ENCODE results near the gene NKAPL. TPM values are rescaled to one million over a fixed set of nuclear protein-coding genes. Genes with fewer than 3 reads are reported as not detected.

Gene NKAPL
- polyA plus RNA-seq, 1 donor (not counting 4 experiments of a cell fraction or from before 2014, with no cell fraction given), result 0.35 TPM

- H3K79me2 ChIP-seq (ENCODE audit: control insufficient read depth, insufficient read depth, low read length), result no peaks in the 10 kb centered on the region
- H3K27me3 ChIP-seq (ENCODE audit: control insufficient read depth, extremely low read depth, insufficient read depth, low read length), result no peaks in the 10 kb centered on the region
- no peaks in the 10 kb centered on the region for H3K36me3 ChIP-seq (ENCODE audit: control insufficient read depth in 2 of 2, extremely low read depth in 1 of 2, insufficient read depth in 2 of 2, low read length in 2 of 2)
- no peak overlapping the region for H3K4me3 ChIP-seq (ENCODE audit: control insufficient read depth in 2 of 3, extremely low read depth in 1 of 3, insufficient read depth in 2 of 3, low read depth in 1 of 3, low read length in 3 of 3)
- H3K9me1 ChIP-seq (ENCODE audit: control insufficient read depth, extremely low read depth, insufficient read depth, low read length), result no peaks in the 10 kb centered on the region
- peaks cover 8% of the 10 kb centered on the region for H3K4me1 ChIP-seq (ENCODE audit: control insufficient read depth, extremely low read depth, insufficient read depth, low read length)
- no peak overlapping the region for H3K27ac ChIP-seq (ENCODE audit: control insufficient read depth, insufficient read depth, low read length)
- dilution Hi-C loops (cut with MboI; ENCODE audit: extremely low pct_ligation_motif_present, low sequenced_read_pairs), result no loop called here
- peak overlapping the region; percentile 42 for H3K4me2 ChIP-seq (ENCODE audit: control insufficient read depth, extremely low read depth, insufficient read depth, low read depth, low read length)
- no peak overlapping the region for H2AFZ ChIP-seq (ENCODE audit: control insufficient read depth, low read length)
- DNase-seq (ENCODE audit: low read depth, low spot score) (no peak), FAIRE-seq (no peak)
- no peak overlapping the region for H3K9ac ChIP-seq (ENCODE audit: control insufficient read depth, extremely low read depth, insufficient read depth, low read length)
- no peaks in the 10 kb centered on the region for H4K20me1 ChIP-seq (ENCODE audit: control insufficient read depth, extremely low read depth, insufficient read depth, low read length)
- TF ChIP-seq EZH2 (IDR thresholded peaks at IDR 0.05; ENCODE audit: low read length), result no peak
- H3K9me3 ChIP-seq (ENCODE audit: control insufficient read depth, low read depth, low read length), result no peaks in the 10 kb centered on the region
These were observed 41.2 kb upstream of the NKAPL start for GRCh38 chr6:28217890-28218289.

GRCh38 chr6:28218312-28219248 is 40.5 kb upstream of the NKAPL start:
- dilution Hi-C loops (cut with MboI; ENCODE audit: extremely low pct_ligation_motif_present, low sequenced_read_pairs), result no loop called here
- no peaks in the 10 kb centered on the region for H3K27me3 ChIP-seq (ENCODE audit: control insufficient read depth, extremely low read depth, insufficient read depth, low read length)
- peaks cover 9% of the 10 kb centered on the region for H3K4me1 ChIP-seq (ENCODE audit: control insufficient read depth, extremely low read depth, insufficient read depth, low read length)
- H3K79me2 ChIP-seq (ENCODE audit: control insufficient read depth, insufficient read depth, low read length), result no peaks in the 10 kb centered on the region
- peak overlapping the region; percentile 69 for H2AFZ ChIP-seq (ENCODE audit: control insufficient read depth, low read length)
- H3K9me1 ChIP-seq (ENCODE audit: control insufficient read depth, extremely low read depth, insufficient read depth, low read length), result no peaks in the 10 kb centered on the region
- H3K4me2 ChIP-seq (ENCODE audit: control insufficient read depth, extremely low read depth, insufficient read depth, low read depth, low read length), result peak overlapping the region; percentile 68
- no peaks in the 10 kb centered on the region for H3K9me3 ChIP-seq (ENCODE audit: control insufficient read depth, low read depth, low read length)
- no peak overlapping the region for H3K27ac ChIP-seq (ENCODE audit: control insufficient read depth, insufficient read depth, low read length)
- peak overlapping the region; percentile 49 to 62 (median 54) for H3K4me3 ChIP-seq (ENCODE audit: control insufficient read depth in 2 of 3, extremely low read depth in 1 of 3, insufficient read depth in 2 of 3, low read depth in 1 of 3, low read length in 3 of 3)
- no peak overlapping the region for H3K9ac ChIP-seq (ENCODE audit: control insufficient read depth, extremely low read depth, insufficient read depth, low read length)
- DNase-seq (ENCODE audit: low read depth, low spot score) (no peak), FAIRE-seq (peak; percentile 26)
- H3K36me3 ChIP-seq (ENCODE audit: control insufficient read depth in 2 of 2, extremely low read depth in 1 of 2, insufficient read depth in 2 of 2, low read length in 2 of 2), result no peaks in the 10 kb centered on the region
- H4K20me1 ChIP-seq (ENCODE audit: control insufficient read depth, extremely low read depth, insufficient read depth, low read length), result no peaks in the 10 kb centered on the region
- no peak for TF ChIP-seq EZH2 (IDR thresholded peaks at IDR 0.05; ENCODE audit: low read length)
- TF ChIP-seq, protein P1, sequence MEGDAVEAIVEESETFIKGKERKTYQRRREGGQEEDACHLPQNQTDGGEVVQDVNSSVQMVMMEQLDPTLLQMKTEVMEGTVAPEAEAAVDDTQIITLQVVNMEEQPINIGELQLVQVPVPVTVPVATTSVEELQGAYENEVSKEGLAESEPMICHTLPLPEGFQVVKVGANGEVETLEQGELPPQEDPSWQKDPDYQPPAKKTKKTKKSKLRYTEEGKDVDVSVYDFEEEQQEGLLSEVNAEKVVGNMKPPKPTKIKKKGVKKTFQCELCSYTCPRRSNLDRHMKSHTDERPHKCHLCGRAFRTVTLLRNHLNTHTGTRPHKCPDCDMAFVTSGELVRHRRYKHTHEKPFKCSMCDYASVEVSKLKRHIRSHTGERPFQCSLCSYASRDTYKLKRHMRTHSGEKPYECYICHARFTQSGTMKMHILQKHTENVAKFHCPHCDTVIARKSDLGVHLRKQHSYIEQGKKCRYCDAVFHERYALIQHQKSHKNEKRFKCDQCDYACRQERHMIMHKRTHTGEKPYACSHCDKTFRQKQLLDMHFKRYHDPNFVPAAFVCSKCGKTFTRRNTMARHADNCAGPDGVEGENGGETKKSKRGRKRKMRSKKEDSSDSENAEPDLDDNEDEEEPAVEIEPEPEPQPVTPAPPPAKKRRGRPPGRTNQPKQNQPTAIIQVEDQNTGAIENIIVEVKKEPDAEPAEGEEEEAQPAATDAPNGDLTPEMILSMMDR (optimal IDR thresholded peaks at IDR 0.05 in 1 of 3, IDR thresholded peaks at IDR 0.05 in 1 of 3, conservative IDR thresholded peaks at IDR 0.05 in 1 of 3; ENCODE audit: extremely low read depth in 1 of 3, insufficient read depth in 2 of 3, low read length in 3 of 3), result no peak
